Hematopoietic multipotent progenitor cell treated with erythropoietin and hydrocortisone succinate and interleukin-3 and kit ligand, for 6 days (in vitro differentiated cells): Measurements from ENCODE around the gene CNTN4.
A peak's percentile ranks its signal among the peaks of the same experiment; 100 is the strongest.

Experiments used
- DNase-seq: peaks from one replicate; pipeline ENCODE4 v3.0.0-alpha.2; 2015

The CNTN4 gene

DNA sequence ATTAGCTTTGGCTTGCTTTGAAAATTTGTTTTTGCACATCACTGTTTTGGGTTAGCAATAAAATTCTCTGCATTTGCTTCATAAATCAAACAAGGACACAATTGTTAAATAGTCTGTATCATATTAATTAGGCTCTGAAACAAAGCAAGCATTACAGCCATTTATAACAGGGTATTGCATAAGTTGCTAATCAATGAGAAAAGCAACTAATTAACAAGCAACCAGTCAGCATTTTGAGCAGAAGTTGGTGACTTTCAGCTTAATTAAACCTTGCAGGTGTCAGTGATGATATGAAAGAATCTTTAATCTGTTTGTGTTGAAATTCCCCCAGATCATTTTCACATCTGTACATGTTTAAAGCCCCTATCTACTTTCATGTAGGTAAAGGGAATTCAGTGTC is 516.4 kb downstream of the CNTN4 start:
- DNase-seq: no peak

DNA sequence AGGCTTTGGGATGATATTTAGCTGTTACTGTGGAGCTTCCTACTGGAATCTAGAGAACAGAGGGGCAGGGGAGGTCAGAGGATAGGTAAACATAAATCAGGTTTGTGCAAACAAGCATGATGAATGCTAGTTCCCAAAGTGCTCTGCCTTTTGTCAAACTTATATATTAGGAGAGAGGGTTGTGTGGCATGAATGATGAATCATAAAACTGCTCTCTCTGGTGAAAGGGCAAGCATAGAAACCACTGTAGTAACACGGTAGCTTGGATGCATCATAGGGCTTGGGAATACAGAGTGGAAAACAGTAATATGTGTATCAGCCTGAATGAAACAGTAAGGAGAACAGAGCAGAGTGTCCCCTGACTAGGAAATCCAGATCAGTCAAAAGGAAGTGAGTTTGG is 524.8 kb downstream of the CNTN4 start:
- DNase-seq: no peak

DNA sequence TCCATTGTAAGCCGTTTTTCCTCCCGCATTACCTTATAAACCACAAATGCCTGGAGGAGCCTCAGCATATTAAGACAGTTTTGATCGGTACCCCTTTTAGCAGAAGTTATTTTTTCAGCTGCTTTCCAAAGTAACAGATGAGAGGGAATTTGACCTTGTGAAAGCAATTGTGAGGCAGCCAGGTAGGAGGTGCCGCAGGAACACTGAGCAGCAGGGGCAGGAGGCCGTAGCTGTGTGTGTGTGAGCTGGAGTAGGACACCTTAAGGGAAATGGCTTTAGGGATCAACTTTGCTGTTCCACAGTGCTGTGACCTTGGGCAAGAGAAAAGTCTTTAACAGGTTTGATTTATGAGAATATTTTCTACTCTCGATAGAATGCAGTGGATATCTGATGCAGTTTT is 529.5 kb downstream of the CNTN4 start:
- no peak for DNase-seq

DNA sequence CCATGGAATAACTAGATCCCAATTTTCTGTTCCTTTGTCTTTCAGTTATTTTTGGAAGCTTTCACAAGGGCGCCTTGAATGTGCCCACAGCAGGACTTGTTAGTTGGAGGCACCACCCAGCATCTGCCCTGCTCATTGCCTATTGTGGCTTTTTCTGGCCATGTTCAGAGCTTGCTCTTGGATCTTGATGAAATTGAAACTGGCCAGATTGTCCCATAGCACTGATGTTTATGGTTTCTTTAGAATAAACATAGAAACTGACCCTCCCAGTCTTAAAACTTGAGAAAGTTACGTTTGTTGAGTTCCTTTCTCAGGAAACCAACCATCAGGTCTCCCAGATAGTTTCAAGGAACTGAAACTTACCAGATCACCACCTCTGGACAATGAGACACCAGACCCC is 536.8 kb downstream of the CNTN4 start:
- no peak for DNase-seq

DNA sequence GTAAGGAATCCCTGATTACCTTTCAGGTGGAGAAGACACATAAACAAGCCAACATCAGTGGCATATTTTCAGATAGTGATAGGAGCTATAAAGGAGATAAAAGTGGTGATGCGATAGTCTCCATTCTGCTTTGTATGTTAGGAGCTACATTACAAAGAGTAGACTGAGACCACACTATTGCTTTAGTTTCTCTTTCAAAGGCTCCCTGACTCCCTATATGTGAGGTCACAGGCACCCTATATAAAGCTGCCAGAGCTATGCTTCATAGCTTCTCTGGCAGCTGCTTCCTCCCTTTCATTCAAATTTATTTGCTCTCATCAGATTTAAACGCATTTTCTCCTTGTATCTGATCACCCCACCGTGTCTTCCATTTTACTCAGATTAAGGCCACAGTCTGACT is 544.9 kb downstream of the CNTN4 start:
- no peak for DNase-seq

DNA sequence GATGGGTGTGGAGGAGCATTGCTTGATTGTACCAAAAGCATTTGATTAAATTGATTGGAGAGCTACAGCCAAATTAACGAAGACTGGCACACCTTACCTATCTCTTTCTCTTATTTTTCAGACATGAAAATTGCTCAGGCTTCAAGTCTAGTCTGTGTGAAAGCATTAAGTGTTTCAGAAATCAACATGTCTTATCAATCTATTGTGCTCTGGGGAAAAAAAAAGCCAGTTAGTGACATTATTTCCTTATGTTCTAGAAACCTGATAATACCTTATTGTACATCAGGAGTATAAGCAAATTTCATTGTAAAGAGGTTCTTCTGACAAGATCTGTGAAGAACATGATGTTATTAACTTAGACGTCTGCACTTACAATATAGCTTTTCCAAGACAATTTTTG is 546.3 kb downstream of the CNTN4 start:
- no peak for DNase-seq

DNA sequence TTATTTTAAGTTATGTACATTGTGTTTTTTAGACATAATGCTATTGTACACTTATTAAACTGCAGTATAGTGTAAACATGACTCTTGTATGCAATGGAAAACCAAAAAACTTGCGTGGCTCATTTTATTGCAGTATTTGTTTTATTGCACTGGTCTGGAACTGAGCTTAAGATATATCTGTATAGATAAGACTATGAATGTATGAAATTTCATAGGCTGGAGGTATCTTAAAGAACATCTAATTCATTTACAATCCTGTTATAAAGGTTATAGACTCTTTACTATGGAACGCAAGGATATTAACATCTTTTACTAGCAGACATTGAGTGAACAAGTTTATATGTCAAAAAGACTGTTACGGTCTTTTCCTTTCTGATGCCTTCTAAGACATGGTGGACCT is 552.1 kb downstream of the CNTN4 start:
- no peak for DNase-seq

DNA sequence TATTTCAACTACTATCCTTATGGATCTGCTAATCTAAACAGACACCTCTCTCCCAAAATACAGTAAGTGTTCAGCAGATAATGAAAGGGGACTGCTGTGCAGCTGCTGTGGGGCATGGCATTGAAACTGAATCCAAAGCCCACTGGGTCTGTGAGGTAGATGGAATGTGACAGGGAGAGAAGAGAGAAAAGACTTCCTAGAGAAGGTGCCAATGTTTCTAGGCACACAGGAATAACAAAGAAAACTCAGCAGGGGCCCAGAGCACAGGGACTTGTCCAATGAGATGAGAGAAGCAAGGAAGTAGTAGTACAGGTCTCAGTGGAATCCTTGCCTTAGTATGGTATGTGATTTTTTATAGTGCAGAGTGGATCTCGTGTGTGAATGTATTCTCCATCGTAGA is 553.7 kb downstream of the CNTN4 start:
- DNase-seq: no peak

DNA sequence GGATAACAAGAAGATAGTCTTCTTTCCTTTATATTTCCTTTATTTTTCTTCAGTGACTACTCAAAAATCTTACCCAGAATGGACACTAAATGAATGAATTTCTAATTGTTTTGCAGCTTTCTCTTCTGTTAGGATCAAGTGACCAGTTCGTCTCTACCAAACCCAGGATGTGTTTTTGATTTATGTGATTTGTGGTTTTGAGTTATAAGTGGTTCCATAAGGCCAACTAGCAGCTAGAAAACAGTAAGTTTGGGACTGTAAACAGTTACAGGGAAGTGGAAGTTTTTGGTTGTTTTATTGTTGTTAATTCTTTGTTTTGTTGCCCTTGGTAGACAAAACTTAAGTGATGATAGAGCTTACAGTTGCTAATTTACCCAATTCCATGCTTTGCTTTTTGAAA is 555.0 kb downstream of the CNTN4 start:
- DNase-seq: no peak

DNA sequence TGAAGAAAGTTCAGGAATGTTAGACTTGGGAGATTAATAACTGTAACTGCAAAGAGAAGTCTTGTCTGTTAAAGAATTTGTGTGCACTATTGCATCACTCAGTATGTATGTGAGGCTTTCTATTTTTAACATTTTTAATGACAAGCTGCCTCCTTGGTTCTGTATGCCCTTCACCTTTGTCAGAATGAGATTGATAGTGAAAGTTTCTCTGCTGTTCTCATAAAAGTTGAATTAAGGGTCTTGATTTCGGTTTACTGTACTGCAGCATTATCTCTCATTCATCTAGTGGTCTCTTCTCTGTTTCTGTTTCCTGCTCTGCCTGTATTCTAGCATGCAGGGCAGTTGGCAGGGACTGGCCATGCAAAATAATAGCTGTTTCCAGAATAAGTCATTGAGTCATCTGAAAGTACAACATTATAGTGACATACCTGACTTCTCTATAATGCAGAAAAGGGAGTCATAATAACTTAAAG is 556.6 kb downstream of the CNTN4 start:
- no peak for DNase-seq

DNA sequence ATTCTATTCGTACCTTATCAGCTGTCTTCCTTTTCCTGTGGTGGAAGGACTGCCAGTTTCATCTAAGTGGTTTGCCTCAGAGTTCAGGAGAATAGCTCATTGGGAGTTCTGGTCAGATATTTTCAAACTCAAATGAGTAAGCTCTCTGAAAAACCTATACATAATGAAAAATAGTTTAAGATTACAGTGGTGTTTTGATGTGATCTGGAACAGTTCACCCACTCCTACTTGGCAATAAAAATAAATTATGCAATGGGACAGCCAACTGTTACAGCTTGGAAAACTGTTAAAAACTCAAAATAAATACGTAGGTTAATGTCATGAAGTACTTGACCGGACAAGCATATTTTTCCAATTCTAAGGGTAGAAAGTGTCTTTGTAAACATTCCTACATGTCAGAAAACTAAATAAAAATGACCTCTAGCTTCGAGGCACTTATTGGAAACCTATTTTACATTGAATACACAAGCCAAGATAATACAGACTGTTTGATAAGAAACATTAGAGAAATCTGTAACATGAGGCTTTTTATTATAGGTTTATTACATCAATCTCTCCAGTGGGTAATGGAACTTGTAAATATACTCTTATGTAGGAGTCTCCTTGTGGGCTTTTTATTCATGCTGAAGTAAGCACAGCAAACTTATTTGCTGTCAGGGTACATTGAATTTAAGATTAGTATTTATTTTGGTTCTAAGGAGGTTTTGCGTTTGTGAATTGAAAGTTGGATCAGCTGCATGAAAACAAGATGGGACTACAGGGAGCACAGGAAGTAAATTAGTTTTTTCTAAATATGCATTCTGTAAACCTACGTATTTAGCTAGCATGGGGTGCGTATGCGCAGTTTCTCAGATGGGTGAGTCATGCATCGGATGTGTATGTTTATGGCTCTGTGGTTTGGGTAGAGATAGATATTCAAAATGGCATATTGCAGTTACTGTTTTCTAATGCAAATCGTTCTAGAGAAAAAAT is 558.4 kb downstream of the CNTN4 start:
- no peak for DNase-seq

DNA sequence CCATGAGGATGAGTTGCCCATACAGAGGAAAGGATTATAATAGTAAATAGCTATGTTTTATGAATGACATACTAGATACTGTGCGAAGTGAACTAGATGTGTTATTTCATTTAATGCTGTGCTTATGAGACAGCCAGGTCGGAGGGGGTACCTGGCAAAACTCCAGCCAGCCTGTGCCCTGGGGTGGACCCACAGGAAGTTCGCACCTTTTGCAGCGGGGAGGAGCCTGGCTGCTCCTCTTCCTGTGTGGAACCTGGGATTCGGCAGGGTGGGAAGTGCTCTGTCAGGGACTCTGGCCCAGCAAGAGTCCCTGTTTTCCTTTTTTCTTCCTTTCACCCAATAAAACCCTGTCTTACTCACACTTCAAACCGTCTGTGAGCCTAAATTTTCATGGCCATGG is 559.3 kb downstream of the CNTN4 start:
- DNase-seq: no peak

DNA sequence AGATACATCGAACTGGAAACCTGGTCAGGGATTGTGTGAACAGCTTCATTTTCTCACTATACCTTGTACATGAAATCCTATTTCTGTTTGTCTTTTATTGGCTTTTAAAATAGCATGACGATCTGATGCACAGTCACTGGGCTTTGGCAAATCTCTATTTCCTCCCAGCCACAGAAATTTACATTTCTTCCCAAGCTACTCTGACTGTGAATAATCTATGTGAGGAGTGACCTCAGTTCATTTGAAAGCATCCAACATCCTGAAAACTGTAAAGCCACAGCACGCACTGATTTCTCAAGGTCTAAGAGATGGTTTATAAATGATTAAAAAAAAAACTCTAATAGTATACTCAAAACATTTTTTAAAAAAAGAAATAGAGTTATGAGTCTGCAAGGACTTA is 561.2 kb downstream of the CNTN4 start:
- no peak for DNase-seq

DNA sequence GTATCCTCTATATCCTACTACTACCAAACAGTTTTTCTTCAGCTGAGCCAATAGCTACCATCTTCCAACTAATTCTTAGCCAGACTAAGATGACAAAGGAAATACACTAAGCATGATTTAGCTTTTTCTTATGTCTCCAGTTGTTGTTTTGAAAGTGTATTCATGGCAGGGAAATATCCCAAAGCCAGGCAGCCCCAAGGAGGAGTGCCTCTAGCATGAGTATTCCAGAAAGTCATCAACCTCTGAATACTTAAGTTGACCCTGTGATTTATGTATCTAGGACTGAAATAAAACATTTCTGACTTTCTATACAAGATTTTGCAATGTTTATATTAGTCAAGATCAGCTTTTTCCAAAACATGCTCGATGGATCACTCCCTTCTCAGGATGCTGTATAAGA is 562.4 kb downstream of the CNTN4 start:
- DNase-seq: no peak

DNA sequence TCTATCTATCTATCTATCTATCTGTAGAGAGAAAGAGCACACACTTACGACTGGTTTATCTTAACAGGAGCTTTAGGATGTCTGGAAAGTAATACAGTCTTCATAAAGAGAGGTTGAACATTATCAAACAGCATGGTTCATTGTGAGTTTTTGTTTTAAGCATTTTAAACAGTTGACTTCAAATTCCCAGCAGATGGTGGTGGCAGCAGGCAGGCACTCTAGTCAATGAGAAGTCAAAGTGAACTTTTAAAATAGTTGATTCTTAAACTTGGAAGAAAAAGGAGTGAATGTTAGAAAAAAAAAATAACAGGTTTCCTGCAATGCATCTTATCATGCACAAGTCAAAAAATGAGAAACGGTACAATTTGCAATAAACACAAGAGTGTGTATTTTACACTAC is 578.8 kb downstream of the CNTN4 start:
- no peak for DNase-seq

DNA sequence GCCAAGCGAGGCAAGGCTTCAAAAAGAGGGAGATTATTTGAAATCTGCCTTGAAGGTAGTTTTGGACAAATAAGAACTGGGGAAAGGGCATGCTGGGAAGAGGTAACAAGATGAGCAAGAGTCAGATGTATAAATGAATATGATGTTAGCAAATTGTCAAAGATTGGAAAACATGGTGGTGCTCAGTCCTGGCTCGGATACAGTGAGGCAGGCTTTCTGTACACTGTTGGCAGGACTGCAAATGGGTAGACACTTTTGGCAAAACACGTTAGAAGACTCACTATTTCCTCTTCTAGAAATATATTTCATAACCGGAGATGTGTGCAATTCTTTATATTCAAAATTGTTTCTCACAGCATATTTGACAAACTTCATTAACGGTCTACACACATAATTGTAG is 581.6 kb downstream of the CNTN4 start:
- no peak for DNase-seq

DNA sequence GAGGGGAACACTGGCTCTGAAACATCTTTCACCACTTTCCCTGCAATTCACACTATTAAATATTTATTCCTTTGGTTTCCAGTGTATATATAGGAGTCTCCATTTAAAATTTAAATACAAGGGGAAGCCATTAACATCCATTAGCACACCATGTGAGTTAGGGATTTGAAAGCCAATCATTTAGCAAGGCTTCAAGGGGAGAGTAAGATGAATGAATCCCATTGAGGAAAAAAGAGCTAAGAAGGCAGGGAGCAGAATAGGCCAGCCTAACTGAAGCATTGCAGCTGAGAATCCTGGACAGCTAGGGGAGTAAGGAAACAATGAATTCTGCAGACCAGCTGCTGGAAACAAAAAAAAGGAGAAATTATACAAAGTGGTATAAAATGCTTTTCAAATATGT is 585.4 kb downstream of the CNTN4 start:
- DNase-seq: no peak

DNA sequence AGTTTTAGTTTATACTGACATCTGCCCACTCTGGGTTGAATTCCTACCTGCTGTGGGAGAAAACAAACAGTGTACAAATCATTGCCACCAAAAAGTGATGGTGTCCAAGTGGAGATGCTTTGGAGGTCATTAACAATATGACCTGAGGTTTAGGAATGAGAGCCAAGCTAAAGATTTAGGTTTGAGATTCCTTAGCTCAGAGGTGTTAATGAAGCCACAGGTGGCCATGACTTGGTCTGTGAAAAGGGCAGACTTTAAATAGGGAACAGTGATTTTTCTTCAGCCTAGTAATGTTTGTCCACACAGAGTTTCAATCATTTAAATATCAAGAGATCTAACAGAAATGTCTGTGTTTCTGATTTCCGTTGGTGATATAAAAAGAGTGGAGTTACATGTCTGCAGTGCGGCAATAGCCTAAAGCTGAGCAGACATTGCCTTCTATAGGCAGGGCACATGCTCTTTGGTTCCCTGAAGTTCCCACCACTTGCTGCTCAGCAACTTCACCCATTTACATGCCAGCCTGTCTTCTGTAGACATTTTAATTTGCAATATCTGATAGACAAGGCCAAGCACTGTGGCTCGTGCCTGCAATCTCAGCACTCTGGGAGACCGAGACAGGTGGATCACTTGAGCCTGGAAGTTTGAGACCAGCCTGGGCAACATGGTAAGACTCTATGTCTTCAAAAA is 588.3 kb downstream of the CNTN4 start:
- DNase-seq: no peak

DNA sequence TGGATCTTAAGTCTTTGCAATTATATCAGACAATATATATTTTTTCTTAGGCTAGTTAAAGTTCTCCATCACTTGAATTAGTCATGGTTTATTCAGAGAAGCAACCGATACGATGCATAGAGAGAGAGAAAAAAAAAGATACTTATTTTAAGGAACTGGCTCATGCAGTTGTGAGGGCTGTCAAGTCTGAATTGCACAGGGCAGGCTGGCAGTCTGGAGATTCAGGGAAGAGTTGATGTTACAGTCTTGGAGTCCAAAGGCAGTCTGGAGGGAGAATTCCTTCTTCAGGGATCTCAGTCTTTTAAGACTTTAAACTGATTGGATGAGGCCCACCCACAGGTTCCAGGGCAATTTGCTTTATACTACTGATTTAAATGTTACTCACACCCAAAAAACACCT is 598.9 kb downstream of the CNTN4 start:
- no peak for DNase-seq

DNA sequence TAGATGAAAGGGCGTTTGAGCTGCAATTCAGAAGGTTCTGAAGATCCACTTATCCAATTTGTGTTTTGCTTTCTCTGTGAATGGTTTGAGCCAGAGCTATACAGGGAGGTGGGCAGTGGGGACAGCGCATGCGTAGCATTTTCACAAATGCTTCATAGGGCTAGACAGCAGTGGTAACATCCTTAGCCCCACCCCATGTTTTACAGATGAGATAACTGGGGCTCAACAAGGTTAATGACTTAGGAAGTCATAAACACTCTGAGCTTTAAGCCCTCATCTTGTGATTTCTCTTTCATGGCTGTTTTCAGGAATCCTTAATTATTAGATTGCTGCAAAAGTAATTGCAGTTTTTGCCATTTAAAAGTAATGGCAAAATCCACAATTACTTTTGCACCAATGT is 602.8 kb downstream of the CNTN4 start:
- no peak for DNase-seq

DNA sequence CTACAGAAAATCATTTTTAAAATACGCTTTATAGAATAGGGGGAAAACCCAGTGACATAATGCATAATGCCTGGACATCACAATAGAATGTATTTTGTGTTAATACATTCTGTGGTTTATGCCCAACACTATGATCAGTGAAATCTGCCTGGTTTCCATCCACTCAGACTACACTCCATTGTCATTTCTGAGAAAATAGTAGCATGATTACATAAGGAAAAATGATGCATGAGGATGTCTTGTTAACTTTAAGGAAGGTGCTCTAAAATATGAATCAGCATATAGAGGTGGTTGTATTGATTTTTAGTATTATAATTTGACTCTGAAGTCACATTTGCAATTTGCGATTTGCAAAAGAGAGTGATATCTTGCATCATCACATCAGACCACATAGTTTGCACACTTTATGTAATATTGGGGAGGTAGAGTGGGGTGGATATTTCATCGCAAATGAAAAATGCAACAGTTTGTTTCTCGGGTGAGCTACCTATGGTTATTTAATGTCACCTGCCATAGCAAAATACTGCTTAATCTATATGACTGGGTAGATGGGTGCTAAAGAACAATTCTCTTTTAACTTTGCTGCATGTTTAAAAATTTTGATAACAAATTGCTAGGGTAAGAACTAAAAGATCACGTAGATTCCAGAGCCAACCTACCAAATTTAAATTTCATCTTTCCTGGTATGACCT is 607.6 kb downstream of the CNTN4 start:
- DNase-seq: no peak

DNA sequence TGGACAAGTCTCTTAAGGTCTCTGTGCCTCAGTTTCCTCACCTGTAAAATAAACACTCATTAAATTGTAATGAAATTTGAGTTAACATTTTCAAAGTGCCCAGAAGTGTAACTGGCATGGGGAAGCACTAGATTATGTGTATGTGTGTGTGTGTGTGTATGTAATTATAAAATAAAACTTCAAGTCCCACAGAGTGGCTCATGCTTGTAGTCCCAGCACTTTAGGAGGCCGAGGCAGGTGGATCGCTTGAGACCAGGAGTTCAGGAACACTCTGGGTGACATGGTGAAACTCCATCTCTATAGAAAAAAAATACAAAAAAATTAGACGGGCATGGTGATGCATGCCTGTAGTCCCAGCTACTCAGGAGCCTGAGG is 608.2 kb downstream of the CNTN4 start:
- no peak for DNase-seq

DNA sequence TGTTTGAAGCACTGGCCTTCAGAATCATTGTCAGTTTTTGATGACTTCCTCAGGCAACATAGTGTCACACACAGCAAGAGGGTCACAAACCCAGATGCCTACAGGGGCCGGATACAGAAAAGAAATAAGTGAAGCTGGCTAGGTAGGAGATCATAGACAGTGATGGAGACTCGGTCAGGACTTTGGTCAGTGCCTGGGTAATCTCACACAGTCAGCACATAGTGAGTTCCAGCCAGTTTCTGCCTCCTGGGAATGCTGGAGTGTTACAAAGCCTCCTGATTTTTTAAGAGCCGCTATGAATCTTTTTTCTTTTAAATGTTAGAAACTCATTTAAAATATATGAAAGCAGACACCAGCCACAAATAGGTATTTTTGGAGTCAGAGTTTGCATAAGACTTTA is 612.4 kb downstream of the CNTN4 start:
- no peak for DNase-seq

DNA sequence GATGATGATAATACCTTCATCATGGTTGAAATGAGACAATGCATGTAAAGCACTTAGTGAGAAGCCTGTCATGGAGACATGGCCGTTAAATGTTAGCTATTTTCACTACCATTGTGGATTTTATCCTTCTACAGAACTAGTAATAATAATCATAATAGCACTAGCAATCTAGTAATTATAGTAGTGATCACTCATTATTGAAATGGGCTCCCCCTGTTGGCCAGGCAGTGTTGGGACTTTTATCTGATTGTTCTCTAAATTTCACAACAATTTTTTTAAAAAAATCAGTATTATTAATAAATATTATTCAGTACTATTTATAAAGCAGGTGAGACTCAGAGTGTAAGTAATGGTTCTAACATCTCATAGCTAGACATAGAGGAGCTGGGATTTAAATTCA is 615.3 kb downstream of the CNTN4 start:
- peak; percentile 15 for DNase-seq
